Measurements from ENCODE around the gene KRTAP2-3.
"Not testable (repeated sequence)": the region's sequence is repeated elsewhere in the genome, so short reads cannot be mapped to it uniquely, and the experiment has no call there.

The KRTAP2-3 gene, protein sequence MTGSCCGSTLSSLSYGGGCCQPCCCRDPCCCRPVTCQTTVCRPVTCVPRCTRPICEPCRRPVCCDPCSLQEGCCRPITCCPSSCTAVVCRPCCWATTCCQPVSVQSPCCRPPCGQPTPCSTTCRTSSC

DNA sequence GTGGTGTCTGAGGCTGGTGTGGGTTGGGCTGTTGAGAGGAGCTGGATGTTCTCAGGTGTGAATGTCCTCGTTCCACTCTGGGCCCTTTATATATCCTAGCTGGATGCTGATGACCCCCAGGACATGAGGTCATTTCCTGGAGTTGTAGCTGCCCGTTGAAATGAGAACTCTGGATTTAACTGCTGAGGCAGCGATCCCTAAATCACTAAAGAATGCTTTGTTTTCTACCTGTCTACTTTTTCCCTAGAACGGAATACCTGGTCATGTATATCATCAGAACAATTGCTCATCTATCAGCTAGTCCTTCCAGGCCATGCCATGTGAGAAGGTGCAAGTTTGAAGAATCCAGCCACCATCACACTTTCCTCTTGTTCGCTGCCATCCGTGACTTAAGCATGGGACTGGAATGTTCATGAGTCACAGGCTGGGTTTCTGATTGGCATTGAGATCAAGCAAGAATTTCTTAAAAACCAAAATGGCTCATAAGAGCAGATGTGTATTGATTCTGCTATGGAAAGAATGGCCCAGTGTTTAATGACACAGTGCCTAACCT is at the start of gene KRTAP2-3:
TSS of gene KRTAP2-3 (minus strand) at position 63 of the 553 bp plus-strand sequence. CDS start 64 bp downstream, outside the sequence.
- no peak for DNase-seq

DNA sequence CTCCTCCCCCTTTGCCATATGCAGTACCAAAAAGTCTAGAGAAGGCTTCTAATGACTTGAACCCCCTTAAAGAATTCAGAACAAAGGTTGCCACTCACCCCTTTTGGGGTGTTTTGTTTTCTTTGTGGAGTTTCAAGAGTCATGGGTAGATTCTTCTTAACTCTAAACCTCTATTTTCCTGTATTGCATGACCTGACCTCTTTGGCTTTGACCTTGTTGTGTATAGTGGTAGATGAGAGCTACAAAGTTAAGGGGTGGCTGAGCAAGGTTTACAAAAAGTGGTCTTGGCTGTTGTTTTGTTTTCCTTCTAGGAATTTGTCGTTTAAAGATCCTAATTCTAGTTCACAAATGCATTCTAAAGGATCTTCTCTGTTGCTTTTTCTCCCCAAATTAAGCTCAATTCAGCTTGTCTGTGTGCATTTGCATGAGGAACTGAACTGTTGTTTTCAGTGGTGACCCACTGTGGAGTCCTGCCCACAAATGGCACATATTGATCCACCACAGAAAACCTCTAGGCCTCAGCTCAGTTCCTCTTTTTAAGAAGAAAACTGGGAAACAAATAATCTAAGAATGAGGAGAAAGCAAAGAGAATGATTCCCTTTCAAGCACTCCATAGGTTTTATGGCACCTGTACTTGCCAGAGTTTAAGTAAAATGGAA is 48.9 kb upstream of the KRTAP2-3 start:
- DNase-seq: not testable (repeated sequence)

DNA sequence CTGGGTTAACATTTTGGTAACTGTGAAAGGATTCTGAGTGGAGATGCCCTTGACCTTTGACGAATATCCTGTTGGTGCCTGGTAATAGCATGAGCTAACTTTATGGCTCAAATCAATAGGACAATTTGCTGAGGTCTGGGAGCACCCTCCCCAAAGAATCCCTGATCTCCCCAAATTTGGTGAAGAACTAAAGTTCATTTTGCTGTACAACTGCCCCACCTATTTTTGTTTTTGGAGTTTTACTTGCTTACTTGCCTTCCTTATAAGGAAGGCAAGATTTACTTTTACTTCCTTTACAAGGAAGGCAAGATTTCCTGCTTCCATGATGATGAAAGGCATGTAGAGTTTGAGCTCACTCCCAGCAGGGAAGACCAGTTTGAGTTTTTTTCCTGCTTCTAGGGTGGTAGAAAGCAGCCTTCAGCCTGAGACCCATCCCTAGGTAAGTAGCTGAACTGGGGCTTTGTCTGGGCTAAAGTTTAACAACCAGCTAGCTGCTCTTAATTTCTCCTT is 48.1 kb upstream of the KRTAP2-3 start:
- DNase-seq: no peak

DNA sequence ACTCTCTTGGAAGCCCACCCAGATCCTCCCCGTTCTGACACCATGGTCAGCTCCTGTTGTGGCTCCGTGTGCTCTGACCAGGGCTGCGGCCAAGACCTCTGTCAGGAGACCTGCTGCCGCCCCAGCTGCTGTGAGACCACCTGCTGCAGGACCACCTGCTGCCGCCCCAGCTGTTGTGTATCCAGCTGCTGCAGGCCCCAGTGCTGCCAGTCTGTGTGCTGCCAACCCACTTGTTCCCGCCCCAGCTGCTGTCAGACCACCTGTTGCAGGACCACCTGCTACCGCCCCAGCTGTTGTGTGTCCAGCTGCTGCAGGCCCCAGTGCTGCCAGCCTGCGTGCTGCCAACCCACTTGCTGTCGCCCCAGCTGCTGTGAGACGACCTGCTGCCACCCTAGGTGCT is 45.4 kb upstream of the KRTAP2-3 start, which contains the start of gene KRTAP4-9:
TSS of gene KRTAP4-9 (plus strand) at position 43 of the 400 bp plus-strand sequence. CDS start at position 43, 0 bp downstream.
- not testable (repeated sequence) for DNase-seq

DNA sequence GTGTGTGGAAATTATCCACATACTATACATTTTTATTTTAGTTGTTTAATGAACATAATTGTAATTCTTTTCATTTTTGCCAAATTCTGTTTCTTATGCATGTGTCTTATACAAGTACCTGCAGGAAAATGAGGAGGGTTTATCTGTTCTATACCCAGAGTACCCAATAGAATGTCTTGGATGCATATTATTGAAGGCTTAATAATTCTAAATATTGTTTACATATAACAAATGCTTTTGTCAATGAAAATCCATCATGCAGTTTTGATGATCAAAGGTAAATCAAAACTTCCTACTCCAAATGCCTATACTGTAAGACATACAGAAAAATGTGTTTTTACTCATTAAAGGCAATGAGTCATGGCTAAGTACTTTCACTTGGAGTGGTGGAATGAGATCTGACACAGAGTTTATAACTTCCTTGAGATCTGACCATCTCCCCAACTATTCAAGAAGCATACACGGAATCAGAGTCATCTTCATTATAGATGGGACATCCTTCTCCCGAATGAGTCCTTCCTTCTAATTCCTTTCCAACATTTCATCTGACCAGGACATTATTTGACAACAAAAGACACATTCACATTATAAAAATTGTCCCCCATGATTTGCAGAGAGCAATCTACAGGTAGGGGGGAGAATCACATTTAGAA is 44.6 kb upstream of the KRTAP2-3 start:
- DNase-seq: not testable (repeated sequence)

DNA sequence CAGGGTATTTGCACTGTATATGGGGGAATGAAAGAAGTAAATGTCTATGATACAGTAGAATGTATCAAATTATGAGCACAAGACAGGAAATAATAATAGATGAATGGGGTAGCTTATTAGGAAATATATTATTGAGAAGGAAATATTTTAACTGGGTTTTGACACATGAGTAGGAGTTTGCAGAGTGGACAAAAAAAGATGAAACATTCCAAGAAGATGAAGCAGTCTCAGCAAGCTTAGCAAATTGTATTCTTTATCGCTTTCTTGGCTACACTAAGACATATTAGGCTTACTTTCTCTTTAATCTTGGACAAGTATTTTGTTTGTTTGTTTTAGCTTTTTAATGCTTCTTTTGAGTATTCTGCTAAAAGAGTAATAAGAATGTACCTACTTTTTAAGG is 44.0 kb upstream of the KRTAP2-3 start:
- DNase-seq: no peak

DNA sequence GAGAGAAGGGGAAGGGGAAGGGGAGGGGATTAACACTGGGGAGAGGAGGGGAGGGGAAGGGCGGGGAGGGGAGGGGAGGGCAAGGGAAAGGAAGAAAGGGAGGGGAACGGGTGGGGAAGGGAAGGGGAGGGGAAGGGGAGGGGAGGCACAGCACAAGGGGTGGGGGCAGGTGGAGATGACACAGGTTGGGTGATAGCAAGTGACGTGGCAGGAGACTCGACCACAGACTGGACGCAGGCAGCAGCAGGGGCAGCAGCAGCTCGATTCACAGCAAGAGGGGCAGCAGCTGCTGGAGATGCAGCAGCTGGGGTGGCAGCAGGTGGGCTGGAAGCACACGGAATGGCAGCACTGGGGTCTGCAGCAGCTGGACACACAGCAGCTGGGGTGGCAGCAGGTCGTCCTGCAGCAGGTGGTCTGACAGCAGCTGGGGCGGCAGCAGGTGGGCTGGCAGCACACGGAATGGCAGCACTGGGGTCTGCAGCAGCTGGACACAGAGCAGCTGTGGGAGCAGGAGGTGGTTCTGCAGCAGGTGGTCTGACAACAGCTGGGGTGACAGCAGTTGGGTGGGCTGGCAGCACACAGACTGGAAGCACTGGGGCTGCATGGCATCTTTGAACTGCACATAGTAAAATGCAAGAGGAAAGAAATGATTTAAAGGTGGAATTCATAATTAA is 41.8 kb upstream of the KRTAP2-3 start, which contains the start of gene KRTAP4-16:
TSS of gene KRTAP4-16 (minus strand) at position 624 of the 674 bp plus-strand sequence. CDS start at position 624, 0 bp downstream.
- no peak for DNase-seq

DNA sequence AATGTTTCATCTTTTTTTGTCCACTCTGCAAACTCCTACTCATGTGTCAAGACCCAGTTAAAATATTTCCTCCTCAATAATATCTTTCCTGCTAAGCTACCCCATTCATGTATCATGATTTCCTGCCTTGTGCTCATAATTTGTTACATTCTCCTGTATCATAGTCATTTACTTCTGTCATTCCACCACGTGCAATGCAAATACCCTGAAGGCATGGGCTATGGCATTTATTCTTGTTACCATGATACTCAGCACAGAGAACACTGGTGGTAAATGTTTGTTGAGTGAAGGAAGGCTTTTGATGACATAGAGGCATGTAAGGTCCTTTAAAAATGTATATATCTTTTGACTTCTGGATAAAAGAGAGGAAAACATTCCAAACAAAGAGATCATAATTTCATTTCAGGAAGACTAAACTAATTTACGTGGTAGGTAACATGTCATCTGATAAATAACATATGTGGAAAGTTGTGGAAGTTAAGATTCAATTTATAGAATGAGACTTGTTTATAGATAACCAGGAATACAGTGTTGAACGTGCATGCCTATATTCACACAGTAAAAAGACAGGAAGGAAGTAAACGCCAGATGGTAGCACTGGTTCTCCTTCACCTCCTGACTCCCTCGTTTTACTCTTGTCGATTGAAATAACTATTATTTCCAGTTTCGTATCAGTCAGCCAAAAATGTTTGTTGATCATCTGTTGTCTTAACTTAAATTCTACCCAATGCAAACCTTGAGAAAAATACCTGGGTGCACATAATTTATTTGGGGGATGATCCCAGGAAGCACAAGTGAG is 40.0 kb upstream of the KRTAP2-3 start:
- DNase-seq: peak in 1 of 2 donors; percentile 29

DNA sequence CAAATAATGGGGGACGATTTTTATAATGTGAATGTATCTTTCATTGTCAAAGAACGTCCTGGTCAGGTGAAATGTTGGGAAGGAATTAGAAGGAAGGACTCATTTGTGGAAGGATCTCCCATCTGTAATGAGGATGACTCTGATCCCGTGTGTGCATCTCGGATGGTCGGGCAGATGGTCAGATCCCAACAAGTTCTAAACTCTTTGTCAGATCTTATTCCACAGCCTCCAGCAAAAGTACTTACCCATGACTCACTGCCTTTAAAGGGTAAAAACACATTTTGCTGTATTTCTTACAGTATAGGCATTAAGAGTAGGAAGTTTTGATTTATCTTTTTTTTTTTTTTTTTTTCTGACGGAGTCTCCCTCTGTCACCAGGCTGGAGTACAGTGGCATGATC is 38.6 kb upstream of the KRTAP2-3 start:
- no peak for DNase-seq

DNA sequence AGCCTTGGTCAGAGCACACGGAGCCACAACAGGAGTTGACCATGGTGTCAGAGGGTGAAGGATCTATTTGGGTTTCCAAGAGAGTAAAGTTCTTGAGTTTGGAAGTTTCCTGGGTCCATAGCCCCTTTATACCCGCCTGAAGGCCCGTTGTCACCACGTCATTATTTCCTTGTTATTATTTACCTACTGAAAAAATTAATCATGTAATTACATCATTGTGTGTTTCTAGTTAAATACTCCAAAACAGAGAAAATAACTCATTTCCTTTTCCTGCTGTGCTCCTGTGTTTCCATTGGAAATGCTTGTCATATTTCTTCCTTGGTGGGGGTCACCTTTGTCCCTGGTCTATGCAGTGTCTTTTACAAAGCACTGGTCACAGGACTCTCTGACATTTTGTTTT is 38.1 kb upstream of the KRTAP2-3 start, which contains the start of gene KRTAP4-8:
TSS of gene KRTAP4-8 (minus strand) at position 101 of the 400 bp plus-strand sequence. CDS start at position 43, 58 bp downstream.
- no peak for DNase-seq

DNA sequence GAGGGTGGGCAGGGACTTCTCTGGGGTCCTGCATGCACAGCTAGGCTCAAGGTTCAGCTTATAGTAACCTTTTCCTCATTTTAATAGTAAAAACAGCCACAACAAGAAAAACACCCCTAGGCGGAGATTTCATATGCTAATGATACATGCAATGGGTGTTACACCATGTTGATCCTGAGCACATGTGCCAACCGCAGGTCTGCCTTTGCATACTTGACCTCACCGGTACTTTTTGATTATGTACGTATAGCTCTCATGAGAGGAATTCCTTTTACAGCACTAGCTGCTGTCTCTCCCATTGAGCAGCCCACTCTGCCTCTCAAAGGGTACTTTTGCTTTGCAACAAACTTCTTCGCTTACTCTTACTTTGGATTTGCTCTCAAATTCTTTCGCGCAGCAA is 36.1 kb upstream of the KRTAP2-3 start:
- no peak for DNase-seq

DNA sequence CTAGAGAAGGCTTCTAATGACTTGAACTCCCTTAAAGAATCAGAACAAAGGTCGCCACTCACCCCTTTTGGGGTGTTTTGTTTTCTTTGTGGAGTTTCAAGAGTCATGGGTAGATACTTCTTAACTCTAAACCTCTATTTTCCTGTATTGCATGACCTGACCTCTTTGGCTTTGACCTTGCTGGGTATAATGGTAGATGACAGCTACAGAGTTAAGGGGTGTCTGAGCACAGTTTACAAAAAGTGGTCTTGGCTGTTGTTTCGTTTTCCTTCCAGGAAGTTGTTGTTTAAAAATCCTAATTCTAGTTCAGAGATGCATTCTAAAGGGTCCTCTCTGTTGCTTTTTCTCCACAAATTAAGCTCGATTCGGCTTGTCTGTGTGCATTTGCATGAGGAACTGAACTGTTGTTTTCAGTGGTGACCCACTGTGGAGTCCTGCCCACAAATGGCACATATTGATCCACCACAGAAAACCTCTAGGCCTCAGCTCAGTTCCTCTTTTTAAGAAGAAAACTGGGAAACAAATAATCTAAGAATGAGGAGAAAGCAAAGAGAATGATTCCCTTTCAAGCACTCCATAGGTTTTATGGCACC is 28.9 kb upstream of the KRTAP2-3 start:
- DNase-seq: not testable (repeated sequence)

DNA sequence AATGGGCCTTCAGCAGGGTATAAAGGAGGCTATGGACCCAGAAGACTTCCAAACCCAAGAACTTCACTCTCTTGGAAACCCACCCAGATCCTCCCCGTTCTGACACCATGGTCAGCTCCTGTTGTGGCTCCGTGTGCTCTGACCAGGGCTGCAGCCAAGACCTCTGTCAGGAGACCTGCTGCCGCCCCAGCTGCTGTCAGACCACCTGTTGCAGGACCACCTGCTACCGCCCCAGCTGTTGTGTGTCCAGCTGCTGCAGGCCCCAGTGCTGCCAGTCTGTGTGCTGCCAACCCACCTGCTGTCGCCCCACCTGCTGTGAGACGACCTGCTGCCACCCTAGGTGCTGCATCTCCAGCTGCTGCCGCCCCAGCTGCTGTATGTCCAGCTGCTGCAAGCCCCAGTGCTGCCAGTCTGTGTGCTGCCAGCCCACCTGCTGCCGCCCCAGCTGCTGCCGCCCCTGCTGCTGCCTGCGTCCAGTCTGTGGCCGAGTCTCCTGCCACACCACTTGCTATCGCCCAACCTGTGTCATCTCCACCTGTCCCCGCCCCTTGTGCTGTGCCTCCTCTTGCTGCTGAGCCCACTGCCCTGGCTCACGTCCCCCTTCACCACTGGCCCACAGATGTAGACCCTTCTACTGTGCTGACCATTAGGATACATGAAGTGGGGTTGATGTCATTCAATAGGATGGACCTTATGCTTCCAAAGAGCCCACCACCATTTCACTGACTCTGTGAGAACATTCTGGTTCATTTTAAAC is 24.4 kb upstream of the KRTAP2-3 start, which contains the start of gene KRTAP4-7:
TSS of gene KRTAP4-7 (plus strand) at position 51 of the 757 bp plus-strand sequence. CDS start at position 108, 57 bp downstream.
- not testable (repeated sequence) for DNase-seq

DNA sequence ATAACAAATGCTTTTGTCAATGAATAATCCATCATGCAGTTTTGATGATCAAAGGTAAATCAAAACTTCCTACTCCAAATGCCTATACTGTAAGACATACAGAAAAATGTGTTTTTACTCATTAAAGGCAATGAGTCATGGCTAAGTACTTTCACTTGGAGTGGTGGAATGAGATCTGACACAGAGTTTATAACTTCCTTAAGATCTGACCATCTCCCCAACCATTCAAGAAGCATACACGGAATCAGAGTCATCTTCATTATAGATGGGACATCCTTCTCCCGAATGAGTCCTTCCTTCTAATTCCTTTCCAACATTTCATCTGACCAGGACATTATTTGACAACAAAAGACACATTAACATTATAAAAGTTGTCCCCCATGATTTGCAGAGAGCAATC is 23.5 kb upstream of the KRTAP2-3 start:
- DNase-seq: not testable (repeated sequence)

DNA sequence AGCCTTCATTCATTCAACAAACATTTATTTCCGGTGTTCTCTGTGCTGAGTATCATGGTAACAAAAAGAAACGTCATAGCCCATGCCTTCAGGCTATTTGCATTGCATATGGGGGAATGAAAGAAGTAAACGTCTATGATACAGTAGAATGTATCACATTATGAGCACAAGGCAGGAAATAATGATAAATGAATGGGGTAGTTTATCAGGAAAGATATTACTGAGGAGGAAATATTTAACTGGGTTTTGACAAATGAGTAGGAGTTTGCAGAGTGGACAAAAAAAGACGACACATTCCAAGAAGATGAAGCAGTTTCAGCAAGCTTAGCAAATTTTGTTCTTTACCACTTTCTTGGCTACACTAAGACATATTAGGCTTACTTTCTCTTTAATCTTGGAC is 22.7 kb upstream of the KRTAP2-3 start:
- no peak for DNase-seq

DNA sequence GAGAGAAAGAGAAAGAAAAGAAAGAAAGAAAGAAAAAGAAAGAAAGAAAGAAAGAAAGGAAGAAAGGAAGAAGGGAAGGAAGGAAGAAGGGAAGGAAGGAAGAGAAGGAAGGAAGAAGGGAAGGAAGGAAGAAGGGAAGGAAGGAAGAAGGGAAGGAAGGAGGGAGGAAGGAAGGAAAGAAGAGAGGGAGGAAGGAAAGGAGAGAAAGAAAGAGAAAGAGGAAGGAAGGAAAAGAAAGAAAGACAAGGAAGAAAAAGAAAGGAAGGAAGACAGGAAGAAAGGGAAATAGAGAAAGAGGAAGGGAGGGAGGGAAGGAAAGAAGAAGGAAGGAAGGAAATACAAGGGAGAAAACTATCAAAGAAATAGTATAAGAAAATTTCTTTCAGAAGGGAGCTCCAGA is 16.9 kb upstream of the KRTAP2-3 start:
- DNase-seq: no peak

DNA sequence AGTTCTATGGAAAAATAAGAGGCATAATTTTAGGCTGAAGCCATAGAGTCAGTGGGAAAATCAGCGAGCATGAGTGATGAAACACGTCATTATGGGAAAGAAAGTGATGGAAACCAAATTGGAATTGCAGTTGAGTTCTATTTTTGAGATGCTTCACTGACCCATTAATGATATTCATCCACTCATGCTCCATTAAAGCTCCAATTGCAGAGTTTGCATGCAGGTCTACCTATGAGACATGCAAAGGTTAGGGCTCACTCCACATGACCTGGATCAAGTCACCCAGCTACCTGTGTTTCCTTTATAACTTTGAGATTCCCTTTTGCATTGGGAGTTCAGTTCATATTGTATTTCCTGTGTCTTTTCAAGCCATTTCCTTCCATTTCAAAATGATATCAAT is 13.8 kb upstream of the KRTAP2-3 start:
- no peak for DNase-seq

DNA sequence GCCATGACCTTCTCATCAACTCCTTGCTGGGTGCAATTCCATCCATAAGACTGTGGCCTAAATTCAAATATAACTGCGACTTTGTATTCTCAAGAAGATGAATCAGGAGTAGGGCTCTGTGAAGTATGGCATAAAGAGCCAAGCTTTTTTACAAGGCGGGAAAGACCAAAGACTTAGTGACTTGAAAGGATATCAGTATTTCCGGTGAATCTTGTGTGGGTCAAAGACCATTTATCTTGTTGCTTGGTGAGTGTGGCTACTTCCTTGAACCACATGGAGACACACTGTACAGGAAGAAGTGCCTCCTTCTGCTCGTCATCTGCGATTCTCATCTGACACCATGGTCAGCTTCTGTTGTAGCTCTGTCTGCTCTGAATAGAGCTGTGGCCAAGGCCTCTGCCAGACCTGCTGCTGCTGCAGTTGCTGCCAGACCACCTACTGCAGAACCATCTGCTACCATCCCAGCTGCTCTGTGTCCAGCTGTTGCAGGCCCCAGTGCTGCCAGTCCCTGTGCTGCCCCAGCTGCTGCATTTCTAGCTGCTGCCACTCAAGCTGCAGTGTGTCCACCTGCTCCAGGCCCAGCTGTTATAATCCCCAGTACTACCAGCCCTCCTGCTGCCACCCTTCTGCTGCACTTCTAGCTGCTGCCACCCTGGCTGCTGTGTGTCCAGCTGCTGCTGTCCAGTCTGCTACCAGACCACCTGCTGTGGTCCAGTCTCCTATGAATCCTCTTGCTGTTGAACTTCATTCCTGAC is 11.9 kb upstream of the KRTAP2-3 start:
- no peak for DNase-seq

DNA sequence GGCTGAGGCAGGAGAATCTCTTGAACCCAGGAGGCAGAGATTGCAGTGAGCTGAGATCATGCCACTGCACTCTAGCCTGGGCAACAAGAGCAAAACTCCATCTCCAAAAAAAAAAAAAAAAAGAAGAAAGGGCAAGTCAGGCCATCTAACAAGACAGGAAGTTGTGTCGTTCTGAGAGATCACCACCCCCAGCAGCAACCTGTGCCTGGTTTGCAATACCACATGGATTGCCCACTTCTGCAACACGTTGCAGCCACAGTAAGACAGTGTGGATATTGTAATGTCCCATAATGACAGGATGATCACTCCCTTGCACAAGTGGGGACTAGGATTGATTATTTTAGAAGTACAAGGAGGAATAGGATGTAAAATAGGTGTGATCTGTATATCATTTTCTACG is 9.1 kb upstream of the KRTAP2-3 start:
- no peak for DNase-seq

DNA sequence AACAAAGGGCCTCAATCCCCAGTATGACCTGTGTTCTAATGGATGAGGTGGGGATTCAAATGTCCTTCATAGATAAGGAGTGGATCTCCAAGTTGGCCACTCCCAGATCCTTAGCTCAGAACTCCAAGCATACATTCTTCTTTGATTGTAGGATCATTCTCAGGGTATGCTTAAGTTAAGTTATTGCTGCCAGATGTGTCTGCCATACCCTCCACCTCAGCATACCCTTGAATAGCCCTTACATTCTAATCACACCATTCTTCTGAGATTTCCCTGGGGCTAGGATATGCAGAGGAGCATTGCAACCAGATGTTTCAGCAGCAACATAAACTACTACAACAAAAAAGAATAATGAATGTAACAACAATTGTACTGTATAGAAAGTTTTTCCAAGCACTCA is 7.4 kb upstream of the KRTAP2-3 start:
- DNase-seq: no peak
